GM18873 (cell line): ENCODE results near the gene OR1L1.

Experiments
- ATAC-seq: cut with Tn5 transposase; IDR thresholded peaks from one replicate; pipeline ENCODE4 v1.9.1; 2021; ENCODE audit warnings: mild to moderate bottlenecking, moderate library complexity, moderate number of reproducible peaks; ENCODE audit not compliant: unreplicated experiment, low FRiP score

OR1L1 gene

DNA sequence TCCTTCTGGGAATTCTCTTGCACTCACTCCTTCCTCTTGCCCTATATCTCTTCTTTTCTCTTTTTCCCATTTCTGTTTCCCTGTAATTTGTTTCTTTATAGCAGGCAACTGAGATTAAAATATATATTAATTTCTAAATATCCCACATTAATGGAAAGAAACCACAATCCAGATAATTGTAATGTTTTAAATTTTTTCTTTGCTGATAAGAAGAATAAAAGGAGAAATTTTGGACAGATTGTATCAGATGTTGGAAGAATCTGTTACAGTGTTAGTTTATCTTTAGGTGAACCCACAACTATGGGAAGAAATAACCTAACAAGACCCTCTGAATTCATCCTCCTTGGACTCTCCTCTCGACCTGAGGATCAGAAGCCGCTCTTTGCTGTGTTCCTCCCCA, at the start of gene OR1L1:
Gene OR1L1 (plus strand): TSS at position 301 of the 400 bp plus-strand sequence. CDS start 0 bp downstream, at position 301.
- ATAC-seq, result no peak

DNA sequence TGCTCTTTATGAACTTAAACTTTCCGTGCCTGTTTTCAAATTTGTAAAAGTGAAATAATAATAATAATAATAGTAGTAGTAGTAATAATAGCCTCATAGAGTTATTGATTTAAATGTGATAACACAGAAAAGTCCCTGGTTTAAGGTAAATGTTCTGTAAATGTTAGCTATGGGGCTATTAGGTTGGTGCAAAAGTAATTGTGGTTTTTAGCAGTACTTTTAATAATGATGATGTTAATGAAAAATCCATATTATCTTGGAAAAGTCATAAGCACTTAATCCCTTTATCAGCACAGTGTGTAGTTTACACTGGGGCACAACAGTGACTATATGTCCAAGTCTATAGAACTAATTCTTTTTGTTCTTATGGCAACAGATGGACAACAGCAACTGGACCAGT, 47.2 kb upstream of the OR1L1 start, which contains the start of gene OR1Q1:
Gene OR1Q1 (plus strand): TSS at position 377 of the 400 bp plus-strand sequence. CDS start 0 bp downstream, at position 377.
- ATAC-seq, result no peak

DNA sequence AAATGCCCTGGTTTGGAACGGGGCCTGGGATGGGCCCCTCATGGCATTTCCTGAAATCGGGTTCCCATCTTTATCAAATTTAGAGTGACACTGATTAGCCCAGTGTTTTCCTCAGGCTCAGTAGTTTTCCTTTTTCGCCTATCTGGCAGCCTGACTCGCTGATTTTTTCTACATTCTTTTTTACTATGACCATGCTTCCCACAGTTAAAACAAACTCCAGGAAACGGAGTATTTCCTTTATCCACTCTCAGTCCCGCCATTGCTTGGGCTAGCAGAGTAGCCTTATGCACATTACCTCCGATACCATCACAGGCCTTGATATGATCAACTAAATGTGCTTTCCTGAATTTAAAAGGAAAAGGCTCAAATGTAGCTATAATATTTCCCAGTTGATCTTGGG, 41.5 kb upstream of the OR1L1 start:
- no peak for ATAC-seq

GRCh38 chr9:122642226-122642625, 19.3 kb upstream of the OR1L1 start:
- ATAC-seq, result no peak

DNA sequence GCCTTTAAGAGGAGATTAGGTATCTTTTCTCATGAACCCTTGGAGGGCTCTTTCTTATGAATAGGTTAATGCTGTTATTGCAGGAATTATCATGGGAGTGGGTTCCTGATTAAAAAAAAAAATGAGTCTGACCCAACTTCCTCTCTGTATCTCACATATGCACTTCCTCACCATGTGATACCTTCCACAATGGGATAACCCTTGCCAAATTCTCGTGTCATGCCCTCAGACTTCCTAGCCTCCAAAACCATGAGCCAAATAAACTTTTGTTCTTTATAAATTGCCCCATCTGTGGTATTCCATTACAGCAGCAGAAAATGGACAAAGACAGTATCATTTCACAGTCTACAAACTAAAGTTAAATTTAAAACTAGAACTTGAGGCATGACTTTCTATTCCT, 5.1 kb upstream of the OR1L1 start:
- no peak for ATAC-seq

DNA sequence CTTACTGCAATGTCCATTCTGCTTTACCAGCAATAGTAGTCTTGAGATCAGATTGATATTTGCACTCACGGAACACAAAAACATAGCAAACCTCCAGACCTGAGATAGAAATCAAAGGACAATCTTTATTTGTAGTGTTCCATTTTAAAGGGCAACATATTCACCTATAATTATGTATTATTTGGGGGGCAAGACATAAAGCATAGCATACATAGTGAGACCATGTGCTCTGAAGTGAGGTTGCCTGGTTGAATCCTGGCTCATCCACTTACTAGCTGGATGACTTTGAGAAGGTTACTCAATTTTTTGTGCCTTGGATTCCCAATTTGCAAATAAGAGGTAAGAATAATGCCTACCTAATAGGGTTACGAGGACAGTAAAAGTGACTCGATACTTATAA, 4.0 kb upstream of the OR1L1 start, which contains the start of gene OR1B1:
Gene OR1B1 (minus strand): TSS at position 101 of the 400 bp plus-strand sequence.
- ATAC-seq, result no peak

DNA sequence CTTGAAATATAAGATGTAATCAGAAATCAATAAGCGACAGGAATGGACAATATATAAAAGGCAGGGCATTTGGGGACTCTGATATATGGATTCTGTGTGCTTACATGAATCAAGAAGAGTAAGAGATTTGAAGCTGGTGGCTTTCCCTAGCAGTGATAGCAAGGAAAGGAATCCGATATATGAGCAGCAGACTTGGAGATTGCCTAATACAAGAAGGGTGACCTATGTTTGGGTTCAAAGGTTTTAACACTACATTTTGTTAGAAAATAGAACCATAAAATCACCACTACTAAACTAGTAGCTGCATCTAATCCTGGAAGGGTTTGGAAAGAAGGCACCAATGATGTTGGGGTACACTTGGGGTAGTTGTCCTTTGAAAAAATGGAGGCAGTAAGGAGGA, 11.0 kb downstream of the OR1L1 start:
- no peak for ATAC-seq

DNA sequence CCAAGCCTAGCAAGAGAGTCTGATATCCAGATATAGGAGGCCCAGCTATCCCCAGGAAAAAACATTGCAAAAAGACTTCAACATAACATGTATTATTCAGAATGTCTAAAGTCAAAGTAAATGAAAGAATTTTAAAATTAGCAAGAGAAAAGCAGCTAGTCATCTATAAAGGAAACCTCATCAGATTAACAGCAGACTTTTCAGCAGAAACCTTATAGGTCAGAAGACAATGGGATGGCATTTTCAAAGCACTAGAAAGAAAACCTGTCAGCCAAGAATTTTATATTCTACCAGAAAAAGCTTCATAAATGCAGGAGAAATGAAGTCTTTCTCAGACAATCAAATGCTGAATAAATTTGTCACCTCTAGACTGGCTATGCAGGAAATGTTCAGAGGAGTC, 23.3 kb downstream of the OR1L1 start:
- ATAC-seq, result no peak

DNA sequence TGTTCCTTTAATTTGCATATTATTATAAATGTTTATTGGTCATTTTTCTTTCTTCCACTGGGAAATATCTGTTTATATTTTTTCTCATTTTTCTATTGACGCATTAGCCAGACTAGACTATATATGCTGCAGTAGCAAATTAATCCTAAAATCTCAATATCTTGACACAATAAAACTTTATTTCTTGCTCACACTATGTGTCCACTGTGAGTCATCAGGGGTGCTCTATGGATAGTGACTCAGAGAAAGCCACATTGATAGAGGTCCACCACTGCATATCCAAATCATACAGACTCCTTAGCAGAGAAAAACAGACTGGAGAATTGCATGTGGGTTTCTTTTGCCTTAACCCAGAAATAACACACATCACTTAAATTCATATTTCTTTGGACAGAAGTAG, 34.2 kb downstream of the OR1L1 start:
- no peak for ATAC-seq
